Pancreas (tissue), 10 donors: ENCODE results near the gene SNX33. TPM values are rescaled to one million over a fixed set of nuclear protein-coding genes. Genes with fewer than 3 reads are reported as not detected.
"Not testable (repeated sequence)": the region's sequence is repeated elsewhere in the genome, so short reads cannot be mapped to it uniquely, and the experiment has no call there.

Source experiments
- ATAC-seq, 4 donors: fragments of 200-7000 bp; cut with Tn5 transposase; one replicate each; pipeline versions ENCODE4 v1.8.0 to v1.9.1; 2020; ENCODE audit warnings: mild to moderate bottlenecking in 4 of 4, moderate library complexity in 4 of 4
- DNase-seq, 6 donors: peaks; one replicate each; pipeline ENCODE4 v3.0.0-alpha.2; 2020
- FAIRE-seq: peaks from 2 replicates; lab custom pipeline; 2012; peaks lifted over from hg19 to GRCh38; lab: Jason Lieb, UNC
- H3K27ac ChIP-seq, 4 donors: fragments of 200-600 bp; sonication (generic); 1 replicate in 3 of 4; 2 replicates in 1 of 4; pipeline versions ENCODE4 v1.5.0 to v1.8.0; 2020
- H3K27me3 ChIP-seq, 4 donors: fragments of 200-600 bp; one replicate each; pipeline ENCODE4 v1.8.0; 2021
- H3K36me3 ChIP-seq, 3 donors: fragments of 200-600 bp; sonication (generic) in 1 of 3; one replicate each; pipeline versions ENCODE4 v1.5.0 to v1.8.0; 2020 to 2021
- H3K4me1 ChIP-seq, 3 donors: fragments of 200-600 bp; one replicate each; pipeline ENCODE4 v1.8.0; 2021
- H3K4me3 ChIP-seq, 4 donors: fragments of 200-600 bp; sonication (generic) in 2 of 4; one replicate each; pipeline versions ENCODE4 v1.5.0 to v1.8.0; 2020 to 2021
- H3K9me3 ChIP-seq, 4 donors: fragments of 200-600 bp; one replicate each; pipeline ENCODE4 v1.8.0; 2021
- CTCF ChIP-seq, 4 donors: fragments of 200-600 bp; sonication (generic) in 3 of 4; IDR thresholded peaks; one replicate each; pipeline versions ENCODE4 v1.5.0 to v1.8.0; 2021; ENCODE audit warnings: antibody characterized with exemption in 4 of 4
- whole genome bisulfite sequencing, 2 donors: extraction: QIAGEN DNeasy Blood & Tissue Kit; methylation state at CpG; one replicate each; pipeline ENCODE4 v1.1.7; 2013; 5-methylcytosine and 5-hydroxymethylcytosine counted together
- intact Hi-C, 3 donors: fragments of 100-400 bp; cut with DNase I; formaldehyde crosslinking; loops; one replicate each; pipeline versions ENCODE4 v1.11.1 to v1.14.2; 2022
- polyA plus RNA-seq, 2 donors: library from polyadenylated mRNA; stranded (reverse); fragments of 200-250 nt; gene quantifications; one replicate each; pipeline ENCODE4 v1.2.3, GENCODE V29; 2013
- total RNA-seq, 6 donors: library from RNA; stranded (reverse); fragmentation: NEBNext Ultra II Directional in 4 of 6; extraction: Animal tissue kit (Norgen Biotek cat#: 25700) in 4 of 6; gene quantifications; one replicate each; pipeline versions ENCODE4 v1.2.1 to v1.2.4, GENCODE V29; 2021 to 2023
- donor health status: healthy with polysubstance abuse.
- donor health status: DM: no; HTN: no; CAD: no; lungs with moderate emphysema.
- donor health status: DM: no; HTN: no; CAD: no.
- donor health status: control.
- donor health status: control.
- donor health status: Bipolar disorder and iron deficiency.
- donor health status: DM: yes; HTN: yes; CAD: no.
- donor health status: DM: no; HTN: no; CAD: no.
- donor health status: DM: no; HTN: no; CAD: no.
- donor health status: DM: yes; HTN: yes; CAD: no.

SNX33 gene
- total and polyA plus RNA-seq, 8 donors: 9.8 to 24.1 (median 13.9) TPM

- Histone ChIP-seq H3K27ac (no peak overlapping the region), H3K27me3 (no peaks in the 10 kb centered on the region), H3K36me3 (peaks cover 0 to 3% (median 0%) of the 10 kb centered on the region in 3 donors), H3K4me3 (no peak overlapping the region), H3K9me3 (no peaks in the 10 kb centered on the region), H3K4me1 (peaks cover 0 to 9% (median 3%) of the 10 kb centered on the region in 3 donors)
- intact Hi-C loops: loop anchor here in 1 of 3 donors (10.0 kb wide), 1 partner anchor 62 kb away; no protein-coding TSS in a partner anchor
- WGBS, 2 donors: 61 to 71% methylated on average over 2 of the region's 2 CpGs
- TF ChIP-seq CTCF (IDR thresholded peaks at IDR 0.05): no peak
- no peak for FAIRE-seq
- DNase-seq: no peak
- no peak for ATAC-seq
Measured at GRCh38 chr15:75622505-75622904, 25.2 kb upstream of the SNX33 start.

- Histone ChIP-seq H3K27me3 (no peaks in the 10 kb centered on the region), H3K9me3 (no peaks in the 10 kb centered on the region), H3K4me1 (peaks cover 0 to 9% (median 3%) of the 10 kb centered on the region in 3 donors), H3K4me3 (peak within 1 kb of the TSS; percentile 67 to 93 (median 89)), H3K36me3 (no peaks in the 10 kb centered on the region), H3K27ac (peak within 1 kb of the TSS; percentile 78 to 96 (median 92))
- WGBS, 2 donors: 1 to 3% methylated on average over 33 to 47 of the region's 47 CpGs
- intact Hi-C loops: loop anchor here in 1 of 3 donors (10.0 kb wide), 1 partner anchor 59 kb away; no protein-coding TSS in a partner anchor
- DNase-seq (peak; percentile 93 to 98 (median 95)), ATAC-seq (peak; percentile 92 to 97 (median 96)), FAIRE-seq (no peak)
- TF ChIP-seq CTCF (IDR thresholded peaks at IDR 0.05): no peak
Measured at GRCh38 chr15:75625542-75626347, 22.0 kb upstream of the SNX33 start, which contains the start of gene SNUPN. SNUPN (minus strand) TSS chr15:75625725; CDS start chr15:75621051, 4,674 bp downstream.

GRCh38 chr15:75631935-75632334 is 15.8 kb upstream of the SNX33 start:
- no peak for TF ChIP-seq CTCF (IDR thresholded peaks at IDR 0.05)
- Histone ChIP-seq H3K36me3 (no peaks in the 10 kb centered on the region), H3K9me3 (no peaks in the 10 kb centered on the region), H3K4me1 (no peaks in the 10 kb centered on the region), H3K27ac (no peak overlapping the region), H3K27me3 (no peaks in the 10 kb centered on the region), H3K4me3 (no peak overlapping the region)
- intact Hi-C loops: loop anchor here in 1 of 3 donors (10.0 kb wide), 1 partner anchor 53 kb away; no protein-coding TSS in a partner anchor
- no peak for ATAC-seq
- FAIRE-seq: no peak
- no peak for DNase-seq

- not testable (repeated sequence) for H3K36me3 ChIP-seq, H3K4me3 ChIP-seq, ATAC-seq, H3K9me3 ChIP-seq, H3K27ac ChIP-seq, DNase-seq, FAIRE-seq, H3K27me3 ChIP-seq
- 88 to 90% methylated on average over 7 of the region's 7 CpGs for WGBS, 2 donors
- intact Hi-C loops: loop anchor here in 1 of 3 donors (10.0 kb wide), 1 partner anchor 51 kb away; no protein-coding TSS in a partner anchor
- peaks cover 5 to 14% (median 11%) of the 10 kb centered on the region in 3 donors for H3K4me1 ChIP-seq
Measured at GRCh38 chr15:75633922-75634321, 13.8 kb upstream of the SNX33 start.

GRCh38 chr15:75636026-75636425 is 11.7 kb upstream of the SNX33 start:
- no peaks in the 10 kb centered on the region for H3K27me3 ChIP-seq
- no peak overlapping the region for H3K27ac ChIP-seq
- H3K36me3 ChIP-seq: no peaks in the 10 kb centered on the region
- 91 to 97% methylated on average over 6 of the region's 6 CpGs for WGBS, 2 donors
- FAIRE-seq: no peak
- intact Hi-C loops: loop anchor here in 1 of 3 donors (10.0 kb wide), 1 partner anchor 49 kb away; no protein-coding TSS in a partner anchor
- no peak overlapping the region for H3K4me3 ChIP-seq
- no peaks in the 10 kb centered on the region for H3K9me3 ChIP-seq
- peaks cover 5 to 17% (median 11%) of the 10 kb centered on the region in 3 donors for H3K4me1 ChIP-seq
- DNase-seq: no peak
- no peak for TF ChIP-seq CTCF (IDR thresholded peaks at IDR 0.05)
- no peak for ATAC-seq
